ENCODE results near the gene SLC13A4. TPM values are rescaled to one million over a fixed set of nuclear protein-coding genes. Genes with fewer than 3 reads are reported as not detected.

Gene SLC13A4
- total and polyA plus RNA-seq, 2 donors (not counting 3 experiments of a cell fraction or from before 2014, with no cell fraction given): not detected

GRCh38 chr7:135763261-135763660 is 35.3 kb upstream of the SLC13A4 start:
- no peak overlapping the region for H3K9ac ChIP-seq (replicated peaks; ENCODE audit: extremely low read depth, insufficient read depth, low read length)
- no peaks in the 10 kb centered on the region for H3K9me3 ChIP-seq (replicated peaks; ENCODE audit: control insufficient read depth, insufficient read depth, low read length)
- no TSS peak for BruUV-seq (replicated peaks)
- TF ChIP-seq POLR2AphosphoS5 (IDR thresholded peaks at IDR 0.05; ENCODE audit: insufficient read depth, low read depth, low read length) (no peak), JUN (IDR thresholded peaks at IDR 0.05; ENCODE audit: borderline replicate concordance, insufficient read depth, insufficient read length, low read depth) (no peak), GATA2 (IDR thresholded peaks at IDR 0.05; ENCODE audit: insufficient read depth, insufficient read length, low read depth, low read length) (no peak), MYC (IDR thresholded peaks at IDR 0.05; ENCODE audit: low read depth, low read length) (no peak)
- TF ChIP-seq, protein P1, sequence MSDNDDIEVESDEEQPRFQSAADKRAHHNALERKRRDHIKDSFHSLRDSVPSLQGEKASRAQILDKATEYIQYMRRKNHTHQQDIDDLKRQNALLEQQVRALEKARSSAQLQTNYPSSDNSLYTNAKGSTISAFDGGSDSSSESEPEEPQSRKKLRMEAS (IDR thresholded peaks at IDR 0.05; ENCODE audit: insufficient read depth, insufficient read length): no peak
- CTCF ChIA-PET: interaction anchor here (2.1 kb wide), 1 partner anchor 9 kb away, joined by 8 read pairs; no protein-coding TSS in a partner anchor
- DNase-seq (ENCODE audit: low read depth, low spot score) (no peak), FAIRE-seq (no peak)
- peaks cover 0 to 3% of the 10 kb centered on the region in 2 experiments for H3K27me3 ChIP-seq (ENCODE audit: control insufficient read depth in 2 of 2, insufficient read depth in 2 of 2, low read length in 2 of 2)
- no peaks in the 10 kb centered on the region for H3K36me3 ChIP-seq (ENCODE audit: control insufficient read depth in 2 of 2, extremely low read depth in 1 of 2, insufficient read depth in 2 of 2, low read length in 2 of 2)
- no peaks in the 10 kb centered on the region for H4K20me1 ChIP-seq (replicated peaks; ENCODE audit: control insufficient read depth, extremely low read depth, insufficient read depth, low read length)
- peaks cover 24% of the 10 kb centered on the region for H3K4me1 ChIP-seq (ENCODE audit: control insufficient read depth, extremely low read depth, insufficient read depth, low read length)
- no peak overlapping the region for H3K27ac ChIP-seq (ENCODE audit: insufficient read depth, low read depth, low read length)
- H3K9me1 ChIP-seq (replicated peaks; ENCODE audit: control insufficient read depth, extremely low read depth, insufficient read depth, low read length): no peaks in the 10 kb centered on the region
- H3K4me3 ChIP-seq (replicated peaks in 1 of 3; ENCODE audit: insufficient read depth in 1 of 3, low read depth in 1 of 3, low read length in 3 of 3): no peak overlapping the region
- dilution Hi-C loops (cut with MboI; ENCODE audit: extremely low pct_ligation_motif_present, low sequenced_read_pairs) (no loop called here), intact Hi-C loops (cut with micrococcal nuclease) (no loop called here)
- H3K79me2 ChIP-seq (ENCODE audit: control insufficient read depth, insufficient read depth, low read length): no peaks in the 10 kb centered on the region
- no peak overlapping the region for H2AFZ ChIP-seq (ENCODE audit: low read depth, low read length)
- POLR2A ChIA-PET: no interaction called here
- H3K4me2 ChIP-seq (ENCODE audit: insufficient read depth, low read length): no peak overlapping the region

GRCh38 chr7:135761751-135762488 is 33.9 kb upstream of the SLC13A4 start:
- DNase-seq (ENCODE audit: low read depth, low spot score) (peak; percentile 30), FAIRE-seq (peak; percentile 69)
- CTCF ChIA-PET: interaction anchor here (2.1 kb wide), 1 partner anchor 10 kb away, joined by 8 read pairs; no protein-coding TSS in a partner anchor
- no TSS peak for BruUV-seq (replicated peaks)
- intact Hi-C loops (cut with micrococcal nuclease): no loop called here
- Histone ChIP-seq H3K4me2 (ENCODE audit: insufficient read depth, low read length) (no peak overlapping the region), H3K36me3 (ENCODE audit: control insufficient read depth in 2 of 2, extremely low read depth in 1 of 2, insufficient read depth in 2 of 2, low read length in 2 of 2) (no peaks in the 10 kb centered on the region), H3K79me2 (ENCODE audit: control insufficient read depth, insufficient read depth, low read length) (no peaks in the 10 kb centered on the region), H3K9me3 (replicated peaks; ENCODE audit: control insufficient read depth, insufficient read depth, low read length) (no peaks in the 10 kb centered on the region), H4K20me1 (replicated peaks; ENCODE audit: control insufficient read depth, extremely low read depth, insufficient read depth, low read length) (no peaks in the 10 kb centered on the region), H3K4me1 (ENCODE audit: control insufficient read depth, extremely low read depth, insufficient read depth, low read length) (peaks cover 28% of the 10 kb centered on the region), H2AFZ (ENCODE audit: low read depth, low read length) (peak overlapping the region; percentile 85), H3K4me3 (replicated peaks in 1 of 3; ENCODE audit: insufficient read depth in 1 of 3, low read depth in 1 of 3, low read length in 3 of 3) (no peak overlapping the region), H3K27ac (ENCODE audit: insufficient read depth, low read depth, low read length) (peak overlapping the region; percentile 51), H3K9ac (replicated peaks; ENCODE audit: extremely low read depth, insufficient read depth, low read length) (no peak overlapping the region), H3K27me3 (ENCODE audit: control insufficient read depth in 2 of 2, insufficient read depth in 2 of 2, low read length in 2 of 2) (no peaks in the 10 kb centered on the region), H3K9me1 (replicated peaks; ENCODE audit: control insufficient read depth, extremely low read depth, insufficient read depth, low read length) (no peaks in the 10 kb centered on the region)
- TF ChIP-seq FOS (IDR thresholded peaks at IDR 0.05; ENCODE audit: borderline replicate concordance, insufficient read depth, low read length): peak; percentile 20
- TF ChIP-seq EZH2 (IDR thresholded peaks at IDR 0.05; ENCODE audit: borderline replicate concordance, low read depth, low read length, severe bottlenecking): no peak
- TF ChIP-seq, protein P2, sequence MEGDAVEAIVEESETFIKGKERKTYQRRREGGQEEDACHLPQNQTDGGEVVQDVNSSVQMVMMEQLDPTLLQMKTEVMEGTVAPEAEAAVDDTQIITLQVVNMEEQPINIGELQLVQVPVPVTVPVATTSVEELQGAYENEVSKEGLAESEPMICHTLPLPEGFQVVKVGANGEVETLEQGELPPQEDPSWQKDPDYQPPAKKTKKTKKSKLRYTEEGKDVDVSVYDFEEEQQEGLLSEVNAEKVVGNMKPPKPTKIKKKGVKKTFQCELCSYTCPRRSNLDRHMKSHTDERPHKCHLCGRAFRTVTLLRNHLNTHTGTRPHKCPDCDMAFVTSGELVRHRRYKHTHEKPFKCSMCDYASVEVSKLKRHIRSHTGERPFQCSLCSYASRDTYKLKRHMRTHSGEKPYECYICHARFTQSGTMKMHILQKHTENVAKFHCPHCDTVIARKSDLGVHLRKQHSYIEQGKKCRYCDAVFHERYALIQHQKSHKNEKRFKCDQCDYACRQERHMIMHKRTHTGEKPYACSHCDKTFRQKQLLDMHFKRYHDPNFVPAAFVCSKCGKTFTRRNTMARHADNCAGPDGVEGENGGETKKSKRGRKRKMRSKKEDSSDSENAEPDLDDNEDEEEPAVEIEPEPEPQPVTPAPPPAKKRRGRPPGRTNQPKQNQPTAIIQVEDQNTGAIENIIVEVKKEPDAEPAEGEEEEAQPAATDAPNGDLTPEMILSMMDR (IDR thresholded peaks at IDR 0.05; ENCODE audit: extremely low read depth in 1 of 2, insufficient read depth in 1 of 2, low read depth in 1 of 2, low read length in 2 of 2): no peak
- TF ChIP-seq POLR2AphosphoS5 (IDR thresholded peaks at IDR 0.05; ENCODE audit: insufficient read depth, low read depth, low read length): peak; percentile 37
- TF ChIP-seq GATA2 (IDR thresholded peaks at IDR 0.05; ENCODE audit: insufficient read depth, insufficient read length, low read depth, low read length): peak; percentile 78
- dilution Hi-C loops (cut with MboI; ENCODE audit: extremely low pct_ligation_motif_present, low sequenced_read_pairs): no loop called here
- POLR2A ChIA-PET: no interaction called here
